CD14-positive monocyte (primary cell): ENCODE data around the gene IL37. TPM values are rescaled to one million over a fixed set of nuclear protein-coding genes. Genes with fewer than 3 reads are reported as not detected.

Experiments
- DNase-seq, 3 donors: peaks; one replicate each; pipeline ENCODE4 v3.0.0-alpha.2; 2011 to 2022
- H2AFZ ChIP-seq: 2 replicates; pipeline ENCODE4 v1.6.0; 2012; ENCODE audit warnings: mild to moderate bottlenecking, low read depth, low read length, inconsistent platforms; ENCODE audit not compliant: insufficient read depth, poor library complexity, severe bottlenecking
- H3K27ac ChIP-seq, 2 donors: 1 replicate in 1 of 2; 2 replicates in 1 of 2; pipeline ENCODE4 v1.5.1; 2012 to 2013; ENCODE audit warnings: low read length in 2 of 2, control low read depth in 1 of 2, inconsistent platforms in 1 of 2, low read depth in 1 of 2, mild to moderate bottlenecking in 1 of 2
- H3K27me3 ChIP-seq, 2 donors: one replicate each; pipeline versions ENCODE4 v1.6.0 to v1.6.1; 2011 to 2013; ENCODE audit warnings: low read length in 2 of 2; ENCODE audit not compliant: control insufficient read depth in 2 of 2, insufficient read depth in 2 of 2
- H3K36me3 ChIP-seq, 2 donors: replicated peaks in 1 of 2; 1 replicate in 1 of 2; 2 replicates in 1 of 2; pipeline versions ENCODE4 v1.5.1 to v1.6.1; 2012 to 2013; ENCODE audit warnings: low read length in 2 of 2, control low read depth in 1 of 2, inconsistent platforms in 1 of 2, mild to moderate bottlenecking in 1 of 2; ENCODE audit not compliant: insufficient read depth in 2 of 2, control insufficient read depth in 1 of 2
- H3K4me1 ChIP-seq, 2 donors: 1 replicate in 1 of 2; 2 replicates in 1 of 2; pipeline versions ENCODE4 v1.5.1 to v1.6.1; 2012 to 2013; ENCODE audit warnings: low read length in 2 of 2, control low read depth in 1 of 2, inconsistent platforms in 1 of 2, mild to moderate bottlenecking in 1 of 2, moderate library complexity in 1 of 2; ENCODE audit not compliant: insufficient read depth in 2 of 2, control insufficient read depth in 1 of 2
- H3K4me2 ChIP-seq: replicated peaks from 2 replicates; pipeline ENCODE3; 2012; ENCODE audit warnings: low read length, moderate library complexity, mild to moderate bottlenecking; ENCODE audit not compliant: poor library complexity, severe bottlenecking; ENCODE audit errors: extremely low read depth
- H3K4me3 ChIP-seq, 3 experiments: fragments of 200-600 bp in 1 of 3; sonication (generic) in 1 of 3; replicated peaks in 1 of 3; 1 replicate in 2 of 3; 2 replicates in 1 of 3; pipeline ENCODE4 v1.5.1; 2011 to 2013; ENCODE audit warnings: low read length in 3 of 3, mild to moderate bottlenecking in 3 of 3, control low read depth in 2 of 3, low read depth in 2 of 3, inconsistent platforms in 1 of 3, moderate library complexity in 1 of 3
- H3K79me2 ChIP-seq: 2 replicates; pipeline ENCODE4 v1.6.0; 2012; ENCODE audit warnings: mild to moderate bottlenecking, control low read depth, inconsistent platforms, low read length, moderate library complexity; ENCODE audit not compliant: insufficient read depth
- H3K9ac ChIP-seq: 2 replicates; pipeline ENCODE4 v1.6.0; 2017; ENCODE audit warnings: low read length, mild to moderate bottlenecking; ENCODE audit not compliant: insufficient read depth, poor library complexity, severe bottlenecking
- H3K9me3 ChIP-seq, 2 donors: replicated peaks in 1 of 2; 1 replicate in 1 of 2; 2 replicates in 1 of 2; pipeline versions ENCODE4 v1.5.1 to v1.6.1; 2012 to 2013; ENCODE audit warnings: low read length in 2 of 2, control low read depth in 1 of 2; ENCODE audit not compliant: control insufficient read depth in 1 of 2, insufficient read depth in 1 of 2
- H4K20me1 ChIP-seq: 2 replicates; pipeline ENCODE4 v1.6.0; 2012; ENCODE audit warnings: mild to moderate bottlenecking, low read length, control low read depth, moderate library complexity; ENCODE audit not compliant: insufficient read depth
- H3K27ac Mint-ChIP-seq, 7 donors: one replicate each; pipeline ENCODE4 v1.8.0; 2020; ENCODE audit warnings: mild to moderate bottlenecking in 7 of 7, mixed read lengths in 7 of 7, moderate library complexity in 6 of 7, inconsistent platforms in 2 of 7
- H3K27me3 Mint-ChIP-seq, 3 donors: one replicate each; pipeline ENCODE4 v1.8.0; 2021 to 2022; ENCODE audit warnings: low read depth in 3 of 3, mild to moderate bottlenecking in 3 of 3, mixed read lengths in 3 of 3, moderate library complexity in 3 of 3, inconsistent platforms in 1 of 3
- H3K36me3 Mint-ChIP-seq, 2 donors: one replicate each; pipeline ENCODE4 v1.8.0; 2020; ENCODE audit warnings: mixed read lengths in 2 of 2, inconsistent platforms in 1 of 2, mild to moderate bottlenecking in 1 of 2
- H3K4me1 Mint-ChIP-seq: one replicate; pipeline ENCODE4 v1.8.0; 2020; ENCODE audit warnings: mild to moderate bottlenecking, mixed read lengths
- H3K4me3 Mint-ChIP-seq, 2 donors: one replicate each; pipeline ENCODE4 v1.8.0; 2020; ENCODE audit warnings: mild to moderate bottlenecking in 2 of 2, mixed read lengths in 2 of 2, moderate library complexity in 1 of 2
- H3K9me3 Mint-ChIP-seq, 7 donors: one replicate each; pipeline ENCODE4 v1.8.0; 2020 to 2022; ENCODE audit warnings: mixed read lengths in 7 of 7, mild to moderate bottlenecking in 6 of 7, moderate library complexity in 6 of 7, inconsistent platforms in 2 of 7
- CTCF ChIP-seq: fragments of 200-600 bp; IDR thresholded peaks from one replicate; pipeline ENCODE4 v1.8.0; 2022; ENCODE audit warnings: antibody characterized with exemption, mild to moderate bottlenecking
- WGBS: methylation state at CpG from one replicate; pipeline ENCODE4 v1.1.5; 2013; ENCODE audit warnings: missing lambda C conversion rate; ENCODE audit not compliant: insufficient coverage; 5-methylcytosine and 5-hydroxymethylcytosine counted together
- intact Hi-C, 2 donors: fragments of 100-400 bp; cut with micrococcal nuclease; formaldehyde crosslinking; loops; one replicate each; pipeline versions ENCODE4 v1.15.0 to v1.15.1; 2023
- polyA plus RNA-seq, 3 donors: library from polyadenylated mRNA; depleted of rRNA in 1 of 3; unstranded in 2 of 3; stranded (reverse) in 1 of 3; fragments of 300-500 nt in 2 of 3; fragments of >200 nt in 1 of 3; fragmentation: Illumina TruSeq in 2 of 3; gene quantifications; 1 replicate in 2 of 3; 2 replicates in 1 of 3; pipeline ENCODE4 v1.2.3, GENCODE V29; 2012 to 2021

The IL37 gene
- polyA plus RNA-seq, 3 donors, result not detected

GRCh38 chr2:112880091-112880531 lies 30.9 kb upstream of the IL37 start:
- H3K27ac Mint-ChIP-seq, result peak overlapping the region in 5 of 7 donors; percentile 65 to 94 (median 90)
- no peaks in the 10 kb centered on the region for H3K79me2 ChIP-seq
- peak; percentile 67 to 91 (median 81) for DNase-seq
- no peak for TF ChIP-seq CTCF
- H3K36me3 Mint-ChIP-seq, result peaks cover 0 to 5% of the 10 kb centered on the region in 2 donors
- H2AFZ ChIP-seq, result no peak overlapping the region
- no peak overlapping the region for H3K4me2 ChIP-seq
- H3K27me3 ChIP-seq, result no peaks in the 10 kb centered on the region
- H3K9me3 Mint-ChIP-seq, result peaks cover 0 to 2% (median 0%) of the 10 kb centered on the region in 7 donors
- H3K4me3 ChIP-seq, result no peak overlapping the region
- intact Hi-C loops, result loop anchor here (5.0 to 10.0 kb wide), 3 partner anchors 43 to 85 kb away; partner anchors contain the start of gene IL1B (in 1 of the 2)
- H4K20me1 ChIP-seq, result no peaks in the 10 kb centered on the region
- H3K36me3 ChIP-seq, result no peaks in the 10 kb centered on the region
- peak overlapping the region in 1 of 2 donors; percentile 11 for H3K4me3 Mint-ChIP-seq
- peaks cover 0 to 5% (median 2%) of the 10 kb centered on the region in 3 donors for H3K27me3 Mint-ChIP-seq
- 100% methylated on average over 4 of the region's 5 CpGs for WGBS
- no peaks in the 10 kb centered on the region for H3K9me3 ChIP-seq
- H3K4me1 ChIP-seq, result peaks cover 33 to 39% of the 10 kb centered on the region in 2 donors
- peaks cover 39% of the 10 kb centered on the region for H3K4me1 Mint-ChIP-seq
- H3K27ac ChIP-seq, result peak overlapping the region in 1 of 2 donors; percentile 92
- no peak overlapping the region for H3K9ac ChIP-seq

- H3K27me3 ChIP-seq, result no peaks in the 10 kb centered on the region
- H3K4me3 ChIP-seq, result no peak overlapping the region
- peaks cover 33 to 41% of the 10 kb centered on the region in 2 donors for H3K4me1 ChIP-seq
- peak overlapping the region in 1 of 2 donors; percentile 92 for H3K27ac ChIP-seq
- no peak overlapping the region for H3K4me2 ChIP-seq
- H3K27ac Mint-ChIP-seq, result peak overlapping the region; percentile 38 to 96 (median 90)
- peak in 2 of 3 donors; percentile 47 to 58 for DNase-seq
- intact Hi-C loops, result loop anchor here (5.0 to 10.0 kb wide), 3 partner anchors 43 to 86 kb away; partner anchors contain the start of gene IL1B (in 1 of the 2)
- H3K9ac ChIP-seq, result no peak overlapping the region
- peak overlapping the region in 1 of 2 donors; percentile 42 for H3K4me3 Mint-ChIP-seq
- peaks cover 41% of the 10 kb centered on the region for H3K4me1 Mint-ChIP-seq
- peaks cover 0 to 6% (median 2%) of the 10 kb centered on the region in 3 donors for H3K27me3 Mint-ChIP-seq
- peaks cover 0 to 5% of the 10 kb centered on the region in 2 donors for H3K36me3 Mint-ChIP-seq
- 47% methylated on average over 5 of the region's 7 CpGs for WGBS
- H3K36me3 ChIP-seq, result no peaks in the 10 kb centered on the region
- H3K9me3 ChIP-seq, result no peaks in the 10 kb centered on the region
- no peak for TF ChIP-seq CTCF
- no peaks in the 10 kb centered on the region for H3K79me2 ChIP-seq
- H4K20me1 ChIP-seq, result no peaks in the 10 kb centered on the region
- peaks cover 0 to 2% (median 0%) of the 10 kb centered on the region in 7 donors for H3K9me3 Mint-ChIP-seq
- H2AFZ ChIP-seq, result no peak overlapping the region
Observed at GRCh38 chr2:112880696-112881095, 30.3 kb upstream of the IL37 start.
